Loucy (cell line): ENCODE data around the gene PLEKHM2.

Source experiments
- CTCF ChIP-seq: fragments of 200-600 bp; sonication (generic); conservative IDR thresholded peaks from 2 replicates; pipeline ENCODE4 v1.5.1; 2014; ENCODE audit warnings: mild to moderate bottlenecking, antibody characterized with exemption, low read length
- EZH2phosphoT487 ChIP-seq: fragments of 200-600 bp; IDR thresholded peaks from 2 replicates; pipeline ENCODE4 v1.6.1; 2018; ENCODE audit warnings: antibody characterized with exemption, mild to moderate bottlenecking, moderate library complexity, borderline replicate concordance

GRCh38 chr1:15639931-15640330 is 44.2 kb upstream of the PLEKHM2 start:
- TF ChIP-seq CTCF (no peak), EZH2phosphoT487 (no peak)
